Large intestine (tissue), 3 donors: Measurements from ENCODE around the gene MAP4K1. TPM values are rescaled to one million over a fixed set of nuclear protein-coding genes. Genes with fewer than 3 reads are reported as not detected.
"Not testable (repeated sequence)": the region's sequence is repeated elsewhere in the genome, so short reads cannot be mapped to it uniquely, and the experiment has no call there.

Source experiments
- DNase-seq, 2 donors: peaks; one replicate each; pipeline versions ENCODE4 v3.0.0 to v3.0.0-alpha.2; 2013
- H3K27ac ChIP-seq: one replicate; pipeline ENCODE4 v1.5.1; 2013; ENCODE audit warnings: low read length
- H3K27me3 ChIP-seq: 2 replicates; pipeline ENCODE4 v1.6.1; 2013; ENCODE audit warnings: low read length; ENCODE audit not compliant: control insufficient read depth, insufficient read depth
- H3K36me3 ChIP-seq: 2 replicates; pipeline ENCODE4 v1.6.1; 2013; ENCODE audit warnings: low read length; ENCODE audit not compliant: control insufficient read depth, insufficient read depth
- H3K4me1 ChIP-seq: one replicate; pipeline ENCODE4 v1.6.1; 2013; ENCODE audit warnings: low read length; ENCODE audit not compliant: control insufficient read depth, insufficient read depth
- H3K4me3 ChIP-seq: one replicate; pipeline ENCODE4 v1.5.1; 2013; ENCODE audit warnings: low read length
- H3K9me3 ChIP-seq: one replicate; pipeline ENCODE4 v1.6.1; 2013; ENCODE audit warnings: mild to moderate bottlenecking, low read depth, low read length, moderate library complexity; ENCODE audit not compliant: control insufficient read depth
- WGBS: methylation state at CpG from one replicate; pipeline ENCODE4 v1.1.5; 2013; ENCODE audit warnings: low lambda C conversion rate; ENCODE audit not compliant: insufficient coverage; 5-methylcytosine and 5-hydroxymethylcytosine counted together
- polyA plus RNA-seq: library from polyadenylated mRNA; unstranded; fragments of 120-200 nt; gene quantifications from one replicate; pipeline ENCODE4 v1.2.1, GENCODE V29; 2013

Gene MAP4K1
- polyA plus RNA-seq, 1 donor = 3.7 TPM

DNA sequence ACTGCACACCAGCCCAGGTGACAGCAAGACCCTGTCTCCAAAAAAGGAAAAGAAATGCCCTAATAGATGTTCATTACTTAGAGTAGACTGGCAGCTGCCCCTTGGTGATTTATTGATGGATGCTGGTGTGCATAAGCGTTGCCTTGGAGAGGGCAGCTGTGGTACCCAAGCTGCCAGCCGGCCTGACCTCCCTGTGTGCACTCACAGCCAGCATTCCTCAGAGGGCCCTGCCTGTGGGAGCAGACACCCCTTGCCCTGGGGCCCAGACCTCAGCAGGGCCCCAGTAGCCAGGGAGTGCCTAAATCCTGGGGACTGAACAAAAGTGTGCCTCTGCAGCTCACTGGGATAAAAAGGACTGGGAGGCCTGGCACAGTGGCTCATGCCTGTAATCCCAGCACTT lies 21.9 kb upstream of the MAP4K1 start:
- WGBS = no CpG with 5 or more reads among the region's 2 CpGs
- Histone ChIP-seq H3K27ac (no peak overlapping the region), H3K27me3 (no peaks in the 10 kb centered on the region), H3K9me3 (no peaks in the 10 kb centered on the region), H3K4me1 (peaks cover 24% of the 10 kb centered on the region), H3K4me3 (no peak overlapping the region), H3K36me3 (peaks cover 19% of the 10 kb centered on the region)
- DNase-seq = no peak

DNA sequence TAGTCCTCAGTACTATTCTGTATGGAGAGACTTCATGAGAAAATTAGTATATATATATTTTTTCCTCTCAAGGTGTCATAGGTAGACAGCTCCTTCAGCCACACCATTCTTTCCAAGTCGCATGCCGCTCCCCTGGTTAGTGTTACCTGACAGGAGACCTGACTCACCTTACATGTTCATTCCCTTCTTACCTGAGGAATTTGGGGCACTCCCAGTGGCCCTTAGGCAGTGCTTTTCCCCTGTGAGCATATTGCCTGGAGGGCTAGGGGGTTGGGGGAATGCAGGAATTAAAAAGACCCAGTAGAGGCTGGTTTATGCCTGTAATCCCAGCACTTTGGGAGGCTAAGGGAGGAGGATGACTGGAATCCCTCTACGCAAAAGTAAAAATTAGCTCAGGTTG lies 20.7 kb upstream of the MAP4K1 start:
- H3K4me3 ChIP-seq = no peak overlapping the region
- H3K27ac ChIP-seq = no peak overlapping the region
- H3K4me1 ChIP-seq = peaks cover 25% of the 10 kb centered on the region
- H3K36me3 ChIP-seq = peaks cover 19% of the 10 kb centered on the region
- H3K9me3 ChIP-seq = no peaks in the 10 kb centered on the region
- no peaks in the 10 kb centered on the region for H3K27me3 ChIP-seq
- WGBS = no CpG with 5 or more reads among the region's 3 CpGs
- DNase-seq = no peak

DNA sequence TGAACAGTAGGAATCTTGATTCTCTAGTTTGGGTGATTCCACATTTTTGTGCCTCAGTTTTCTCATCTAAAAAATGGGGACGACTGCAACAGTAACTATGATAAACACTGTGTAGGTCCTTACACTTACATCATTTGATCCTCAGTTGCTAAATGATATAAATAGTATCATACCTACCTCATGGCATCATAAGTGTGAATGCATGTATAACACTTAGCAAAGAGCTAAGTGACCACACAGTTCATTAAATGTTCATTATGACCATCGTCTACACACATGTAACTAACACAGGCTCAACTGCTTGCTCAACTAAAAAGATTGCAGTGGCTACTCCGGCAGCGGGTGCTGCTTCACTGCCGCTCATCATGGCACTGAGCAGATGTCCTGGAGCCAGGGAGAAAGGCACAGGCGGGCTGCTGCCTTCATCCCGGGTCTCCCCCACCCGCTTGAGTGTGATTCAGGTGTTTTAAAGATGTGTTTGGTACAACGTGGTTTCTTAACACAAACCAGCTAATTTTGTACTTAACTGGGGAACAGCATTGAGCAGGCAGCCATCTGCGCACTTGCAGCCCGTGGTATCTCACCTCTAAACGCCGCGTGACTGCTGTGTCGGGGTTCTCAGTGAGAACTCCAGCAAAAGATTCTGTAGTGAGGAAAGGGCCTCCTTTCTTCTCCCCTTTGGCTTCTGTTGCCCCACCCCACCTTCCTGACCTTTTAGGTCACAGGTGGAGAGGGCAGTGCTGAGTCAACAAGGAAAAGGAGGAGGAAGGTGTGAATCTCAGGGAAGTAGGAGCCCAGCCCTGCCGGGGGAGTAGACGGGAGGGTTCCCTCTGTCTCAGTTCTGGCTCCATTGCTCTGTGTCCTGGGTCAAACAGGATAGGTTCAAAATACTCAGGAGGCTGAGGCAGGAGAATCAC lies 18.0 kb upstream of the MAP4K1 start:
- no peaks in the 10 kb centered on the region for H3K27me3 ChIP-seq
- WGBS = no CpG with 5 or more reads among the region's 17 CpGs
- H3K4me1 ChIP-seq = peaks cover 24% of the 10 kb centered on the region
- H3K9me3 ChIP-seq = no peaks in the 10 kb centered on the region
- no peak overlapping the region for H3K4me3 ChIP-seq
- DNase-seq = no peak
- peaks cover 28% of the 10 kb centered on the region for H3K36me3 ChIP-seq
- H3K27ac ChIP-seq = peak overlapping the region; percentile 87

DNA sequence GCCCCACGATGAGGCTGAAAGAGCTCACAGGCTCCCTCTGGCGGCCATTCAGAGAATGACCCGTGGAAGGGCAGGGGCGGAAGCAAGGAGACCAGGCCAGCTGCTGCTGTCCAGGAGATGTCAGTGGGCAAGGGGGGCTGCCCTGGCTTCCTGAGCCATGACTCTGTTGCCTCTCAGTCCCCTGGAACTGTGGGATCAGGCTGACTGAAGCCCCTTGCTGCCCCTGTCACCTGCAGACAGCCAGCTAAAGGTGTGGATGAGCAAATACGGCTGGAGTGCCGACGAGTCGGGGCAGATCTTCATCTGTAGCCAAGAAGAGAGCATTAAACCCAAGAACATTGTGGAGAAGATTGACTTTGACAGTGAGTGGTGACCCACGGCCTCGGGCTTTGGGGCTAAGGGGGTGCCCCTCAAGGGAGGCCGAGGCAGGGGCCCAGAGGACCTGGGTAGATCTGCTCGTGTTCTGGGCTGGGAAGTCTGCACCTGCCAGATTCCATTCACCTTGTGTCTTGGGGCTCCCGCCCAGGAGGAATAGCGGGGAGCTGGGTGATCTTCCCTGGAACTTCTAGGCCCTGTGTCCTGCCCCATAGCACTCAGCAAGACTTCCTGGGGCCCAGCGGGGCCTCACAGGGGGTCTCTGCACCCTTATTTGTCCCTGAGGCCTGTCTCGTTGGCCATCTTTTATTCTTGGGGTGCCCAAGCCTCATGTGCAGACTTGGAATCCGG lies 17.2 kb upstream of the MAP4K1 start:
- Histone ChIP-seq H3K27me3 (no peaks in the 10 kb centered on the region), H3K4me1 (peaks cover 24% of the 10 kb centered on the region), H3K9me3 (no peaks in the 10 kb centered on the region), H3K36me3 (peaks cover 30% of the 10 kb centered on the region), H3K27ac (peak overlapping the region; percentile 41), H3K4me3 (no peak overlapping the region)
- peak in 1 of 2 donors; percentile 59 for DNase-seq
- no CpG with 5 or more reads among the region's 17 CpGs for whole genome bisulfite sequencing

DNA sequence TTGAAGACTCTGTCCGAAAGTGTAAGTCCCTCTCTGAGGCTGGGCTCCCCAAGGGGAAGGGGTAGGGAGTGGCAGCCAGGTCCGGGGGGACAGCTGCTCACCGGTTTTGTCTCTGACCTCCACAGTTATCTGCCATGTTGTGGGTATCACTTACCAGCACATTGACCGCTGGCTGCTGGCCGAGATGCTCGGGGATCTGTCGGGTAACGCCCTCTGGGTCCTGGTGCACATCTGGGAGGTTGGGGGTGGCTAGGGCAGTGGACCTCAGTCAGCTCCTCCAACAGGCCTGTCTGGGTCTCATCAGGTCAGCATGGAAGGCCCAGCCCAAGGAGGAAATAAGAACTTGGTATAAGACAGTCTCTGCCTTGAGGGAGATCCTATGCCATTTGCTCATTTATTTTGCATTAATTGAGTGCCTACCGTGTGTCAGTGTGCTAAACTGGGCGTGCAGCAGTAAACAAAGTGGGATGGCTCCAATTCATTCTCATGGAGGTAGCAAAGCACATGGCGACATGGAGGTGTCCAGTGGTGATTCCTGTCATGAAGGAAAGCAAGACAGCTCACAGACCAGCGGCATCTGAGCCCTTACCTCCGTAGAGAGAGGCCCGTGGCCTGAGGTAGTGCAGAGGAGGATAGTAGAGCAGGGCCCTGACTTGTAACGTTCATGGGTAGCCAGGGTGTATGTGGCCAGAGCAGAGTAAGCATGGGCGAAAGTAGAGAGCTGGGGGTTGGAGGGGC lies 14.9 kb upstream of the MAP4K1 start:
- peaks cover 24% of the 10 kb centered on the region for H3K4me1 ChIP-seq
- H3K36me3 ChIP-seq = peaks cover 44% of the 10 kb centered on the region
- DNase-seq = no peak
- no peaks in the 10 kb centered on the region for H3K9me3 ChIP-seq
- no peaks in the 10 kb centered on the region for H3K27me3 ChIP-seq
- H3K4me3 ChIP-seq = no peak overlapping the region
- peak overlapping the region; percentile 65 for H3K27ac ChIP-seq
- WGBS = no CpG with 5 or more reads among the region's 16 CpGs

DNA sequence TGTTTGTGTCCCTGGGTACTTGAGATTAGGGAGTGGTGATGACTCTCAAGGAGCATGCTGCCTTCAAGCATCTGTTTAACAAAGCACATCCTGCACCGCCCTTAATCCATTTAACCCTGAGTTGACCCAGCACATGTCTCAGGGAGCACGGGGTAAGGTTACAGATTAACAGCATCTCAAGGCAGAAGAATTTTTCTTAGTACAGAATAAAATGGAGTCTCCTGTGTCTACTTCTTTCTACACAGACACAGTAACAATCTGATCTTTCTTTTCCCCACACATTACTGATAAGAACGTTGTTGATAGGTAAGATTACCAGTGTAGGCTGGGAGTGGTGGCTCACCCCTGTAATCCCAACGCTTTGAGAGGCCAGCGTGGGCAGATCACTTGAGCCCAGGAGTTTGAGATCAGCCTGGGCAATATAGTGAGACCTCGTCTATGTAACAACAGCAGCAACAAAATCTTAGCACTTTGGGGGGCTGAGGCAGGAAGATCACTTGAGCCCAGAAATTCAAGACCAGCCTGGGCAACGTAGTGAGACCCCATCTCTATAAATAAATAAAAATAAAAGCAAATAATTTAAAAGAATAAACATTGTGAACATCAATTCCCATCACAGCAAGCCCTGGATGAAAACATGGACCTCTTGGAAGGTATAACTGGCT lies 14.2 kb upstream of the MAP4K1 start:
- Histone ChIP-seq H3K4me1 (peaks cover 21% of the 10 kb centered on the region), H3K36me3 (peaks cover 49% of the 10 kb centered on the region), H3K27ac (peak overlapping the region; percentile 65)
- not testable (repeated sequence) for H3K27me3 ChIP-seq, H3K4me3 ChIP-seq, H3K9me3 ChIP-seq
- peak in 1 of 2 donors; percentile 58 for DNase-seq
- WGBS = no CpG with 5 or more reads among the region's 7 CpGs

DNA sequence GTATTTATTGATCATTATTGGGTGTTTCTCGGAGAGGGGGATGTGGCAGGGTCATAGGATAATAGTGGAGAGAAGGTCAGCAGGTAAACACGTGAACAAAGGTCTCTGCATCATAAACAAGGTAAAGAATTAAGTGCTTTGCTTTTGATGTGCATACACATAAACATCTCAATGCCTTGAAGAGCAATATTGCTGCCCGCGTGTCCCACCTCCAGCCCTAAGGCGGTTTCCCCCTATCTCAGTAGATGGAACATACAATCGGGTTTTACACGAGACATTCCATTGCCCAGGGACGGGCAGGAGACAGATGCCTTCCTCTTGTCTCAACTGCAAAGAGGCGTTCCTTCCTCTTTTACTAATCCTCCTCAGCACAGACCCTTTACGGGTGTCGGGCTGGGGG lies 13.5 kb upstream of the MAP4K1 start:
- Histone ChIP-seq H3K36me3 (peaks cover 53% of the 10 kb centered on the region), H3K27ac (peak overlapping the region; percentile 46), H3K4me1 (peaks cover 16% of the 10 kb centered on the region)
- H3K9me3 ChIP-seq, H3K4me3 ChIP-seq, DNase-seq, H3K27me3 ChIP-seq: not testable (repeated sequence)
- no CpG with 5 or more reads among the region's 11 CpGs for WGBS

DNA sequence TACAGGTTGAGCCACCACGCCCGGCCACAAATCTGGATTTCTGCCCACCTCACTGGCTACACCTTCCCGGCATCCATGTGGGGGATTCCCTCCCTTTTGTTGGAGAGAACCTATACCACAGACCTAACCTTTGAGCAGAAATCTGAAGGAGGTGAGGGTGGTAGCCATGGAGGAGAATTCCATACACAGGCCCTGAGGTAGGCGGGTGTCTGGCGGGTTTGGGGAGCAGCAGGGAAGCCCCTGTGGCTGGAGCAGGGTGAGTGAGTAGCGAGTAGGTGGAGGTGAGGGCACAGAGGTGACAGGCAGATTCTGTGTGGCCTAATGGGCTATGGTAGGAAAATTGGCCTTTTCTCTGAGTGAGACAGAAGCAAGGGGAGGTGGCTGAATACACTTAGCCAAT lies 11.8 kb upstream of the MAP4K1 start:
- no CpG with 5 or more reads among the region's 6 CpGs for WGBS
- Histone ChIP-seq H3K4me1 (peaks cover 3% of the 10 kb centered on the region), H3K36me3 (peaks cover 55% of the 10 kb centered on the region)

DNA sequence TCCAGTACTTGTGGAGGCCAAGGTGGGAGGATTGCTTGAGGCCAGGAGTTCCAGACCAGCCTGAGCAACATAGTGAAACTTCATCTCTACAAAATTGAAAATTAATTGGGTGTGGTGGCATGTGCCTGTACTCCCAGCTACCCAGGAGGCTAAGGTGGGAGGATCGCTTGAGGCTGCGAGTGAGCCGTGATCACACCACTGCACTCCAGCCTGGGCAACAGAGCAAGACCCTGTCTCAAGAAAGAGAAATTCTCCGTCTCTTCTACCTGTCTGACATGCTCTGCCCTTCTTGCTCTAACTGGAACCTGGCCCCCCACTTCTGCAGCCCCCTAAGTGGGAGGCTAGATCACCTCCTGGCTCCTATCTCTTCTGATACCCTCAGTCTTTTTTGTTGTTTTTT lies 8.6 kb upstream of the MAP4K1 start:
- Histone ChIP-seq H3K4me1 (no peaks in the 10 kb centered on the region), H3K27me3 (no peaks in the 10 kb centered on the region), H3K4me3 (no peak overlapping the region), H3K27ac (no peak overlapping the region), H3K9me3 (no peaks in the 10 kb centered on the region), H3K36me3 (peaks cover 66% of the 10 kb centered on the region)
- DNase-seq = no peak
- no CpG with 5 or more reads among the region's 4 CpGs for WGBS

More for the DNA sequence above, 11.8 kb upstream of the MAP4K1 start:
- no peaks in the 10 kb centered on the region for H3K27me3 ChIP-seq
- H3K27ac ChIP-seq = no peak overlapping the region
- no peak for DNase-seq
- H3K4me3 ChIP-seq = no peak overlapping the region
- no peaks in the 10 kb centered on the region for H3K9me3 ChIP-seq

DNA sequence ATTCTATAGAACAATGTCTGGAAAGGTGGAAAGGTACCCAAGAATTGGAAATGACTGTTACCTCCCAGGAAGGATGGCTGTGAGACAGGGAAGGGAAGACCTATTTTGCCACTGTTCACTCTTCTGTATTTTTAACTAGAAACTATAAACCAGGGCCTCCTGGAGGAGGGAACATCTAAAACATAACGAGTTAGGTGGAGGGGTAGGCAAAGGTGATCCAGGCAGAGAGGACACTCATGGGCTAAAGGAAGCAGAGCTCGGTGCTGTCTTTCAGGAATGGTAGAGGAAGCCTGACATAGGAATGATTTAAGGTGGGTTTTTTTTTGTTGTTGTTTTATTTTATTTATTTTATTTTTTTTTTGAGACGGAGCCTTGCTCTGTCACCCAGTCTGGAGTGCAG lies 7.1 kb upstream of the MAP4K1 start:
- Histone ChIP-seq H3K36me3 (peaks cover 75% of the 10 kb centered on the region), H3K4me1 (peaks cover 4% of the 10 kb centered on the region), H3K9me3 (no peaks in the 10 kb centered on the region), H3K27me3 (no peaks in the 10 kb centered on the region), H3K4me3 (no peak overlapping the region), H3K27ac (no peak overlapping the region)
- DNase-seq = no peak
- whole genome bisulfite sequencing = 100% methylated on average over 1 of the region's 3 CpGs
